HG03469 (cell line): ENCODE data around the gene SLC18B1.

Source experiments
- ATAC-seq: cut with Tn5 transposase; IDR thresholded peaks from one replicate; pipeline ENCODE4 v1.9.1; 2021; ENCODE audit warnings: mild to moderate bottlenecking, moderate library complexity, moderate number of reproducible peaks; ENCODE audit not compliant: unreplicated experiment

Gene SLC18B1

GRCh38 chr6:132748446-132748845 lies 50.0 kb downstream of the SLC18B1 start:
- ATAC-seq: no peak

- no peak for ATAC-seq
Observed at GRCh38 chr6:132746048-132746447, 52.4 kb downstream of the SLC18B1 start.

- no peak for ATAC-seq
Observed at GRCh38 chr6:132742495-132742894, 55.9 kb downstream of the SLC18B1 start.

- no peak for ATAC-seq
Observed at GRCh38 chr6:132741281-132741680, 57.2 kb downstream of the SLC18B1 start.

GRCh38 chr6:132736239-132736638 lies 62.2 kb downstream of the SLC18B1 start:
- ATAC-seq: no peak

- ATAC-seq: no peak
Observed at GRCh38 chr6:132734694-132735236, 63.7 kb downstream of the SLC18B1 start.

- ATAC-seq: no peak
Observed at GRCh38 chr6:132733814-132734213, 64.6 kb downstream of the SLC18B1 start.

GRCh38 chr6:132733283-132733682 lies 65.2 kb downstream of the SLC18B1 start:
- no peak for ATAC-seq

GRCh38 chr6:132731086-132731485 lies 67.4 kb downstream of the SLC18B1 start:
- no peak for ATAC-seq

GRCh38 chr6:132730560-132730959 lies 67.9 kb downstream of the SLC18B1 start:
- no peak for ATAC-seq

- ATAC-seq: no peak
Observed at GRCh38 chr6:132728616-132729015, 69.8 kb downstream of the SLC18B1 start.

GRCh38 chr6:132726608-132726975 lies 71.8 kb downstream of the SLC18B1 start:
- ATAC-seq: no peak

- peak; percentile 68 for ATAC-seq
Observed at GRCh38 chr6:132725947-132726607, 72.4 kb downstream of the SLC18B1 start.

- no peak for ATAC-seq
Observed at GRCh38 chr6:132725471-132725870, 73.0 kb downstream of the SLC18B1 start.

GRCh38 chr6:132719736-132720448 lies 78.5 kb downstream of the SLC18B1 start:
- ATAC-seq: no peak
